AG04450 (cell line): ENCODE data around the gene APMAP. TPM values are rescaled to one million over a fixed set of nuclear protein-coding genes. Genes with fewer than 3 reads are reported as not detected.
"Not testable (repeated sequence)": the region's sequence is repeated elsewhere in the genome, so short reads cannot be mapped to it uniquely, and the experiment has no call there.

Experiments used
- CTCF ChIA-PET: fragments of 300-600, 350-600 bp; formaldehyde crosslinking; extraction: SDS; loops from one replicate; lab custom pipeline; 2022; ENCODE audit warnings: antibody characterized with exemption, inconsistent platforms; lab: Charles Lee
- POLR2A ChIA-PET: fragments of 350-600 bp; formaldehyde crosslinking; extraction: SDS; loops from one replicate; lab custom pipeline; 2021; ENCODE audit warnings: antibody characterized with exemption, inconsistent platforms; lab: Yijun Ruan, JAX
- DNase-seq: peaks from one replicate; pipeline ENCODE4 v3.0.0-alpha.2; 2011; ENCODE audit warnings: low read depth, low spot score
- H3K27ac ChIP-seq: one replicate; pipeline ENCODE4 v1.5.1; 2012; ENCODE audit warnings: low read depth, low read length, control low read depth
- H3K27me3 ChIP-seq: one replicate; pipeline ENCODE4 v1.6.0; 2012; ENCODE audit warnings: low read length; ENCODE audit not compliant: control insufficient read depth, insufficient read depth
- H3K4me3 ChIP-seq: 2 replicates; pipeline ENCODE4 v1.5.1; 2011; ENCODE audit warnings: mild to moderate bottlenecking, low read depth, low read length, control low read depth
- H3K9me3 ChIP-seq: 2 replicates; pipeline ENCODE4 v1.5.1; 2012; ENCODE audit warnings: low read length; ENCODE audit not compliant: control insufficient read depth, insufficient read depth
- polyA plus RNA-seq: library from polyadenylated mRNA; depleted of rRNA; stranded (reverse); fragments of >200 nt; gene quantifications from 2 replicates; pipeline ENCODE4 v1.2.3, GENCODE V29; 2011
- TF ChIP-seq, protein P1 (sequence below): IDR thresholded peaks from 2 replicates; pipeline ENCODE4 v1.5.1; 2011; ENCODE audit warnings: low read depth, low read length, control low read depth, inconsistent platforms

Gene APMAP
- polyA plus RNA-seq, 1 experiment = 94.5 TPM

DNA sequence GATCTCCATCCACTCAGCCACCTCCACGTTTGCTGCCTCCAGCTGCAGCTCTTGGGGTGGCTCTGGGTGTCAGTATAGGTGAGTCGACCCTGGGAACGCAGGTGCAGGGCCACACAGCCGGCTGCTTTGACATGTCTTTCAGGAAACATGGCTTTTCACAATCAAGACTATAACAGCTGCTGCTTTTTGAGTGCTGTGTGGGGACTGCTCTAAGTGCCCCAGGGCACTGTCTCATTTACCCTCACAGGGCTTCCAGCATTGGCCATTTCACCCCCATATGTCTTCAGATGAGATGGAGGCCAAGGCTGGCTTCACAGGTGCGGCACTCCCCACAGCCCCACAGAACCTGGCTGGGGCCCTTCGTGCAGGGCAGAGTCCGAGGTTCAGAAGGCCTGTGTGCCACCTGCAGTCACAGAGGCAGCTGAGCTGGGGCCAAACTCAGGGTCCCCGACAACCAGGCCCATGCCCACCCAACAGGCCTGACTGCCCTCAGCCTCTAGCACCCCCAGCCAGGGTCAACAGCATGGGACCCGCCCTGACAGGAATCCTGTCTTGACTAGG is 58.4 kb downstream of the APMAP start:
- Histone ChIP-seq H3K9me3 (no peaks in the 10 kb centered on the region), H3K27me3 (peaks cover 6% of the 10 kb centered on the region), H3K4me3 (no peak overlapping the region), H3K27ac (no peak overlapping the region)
- no peak for DNase-seq
- TF ChIP-seq, protein P1, sequence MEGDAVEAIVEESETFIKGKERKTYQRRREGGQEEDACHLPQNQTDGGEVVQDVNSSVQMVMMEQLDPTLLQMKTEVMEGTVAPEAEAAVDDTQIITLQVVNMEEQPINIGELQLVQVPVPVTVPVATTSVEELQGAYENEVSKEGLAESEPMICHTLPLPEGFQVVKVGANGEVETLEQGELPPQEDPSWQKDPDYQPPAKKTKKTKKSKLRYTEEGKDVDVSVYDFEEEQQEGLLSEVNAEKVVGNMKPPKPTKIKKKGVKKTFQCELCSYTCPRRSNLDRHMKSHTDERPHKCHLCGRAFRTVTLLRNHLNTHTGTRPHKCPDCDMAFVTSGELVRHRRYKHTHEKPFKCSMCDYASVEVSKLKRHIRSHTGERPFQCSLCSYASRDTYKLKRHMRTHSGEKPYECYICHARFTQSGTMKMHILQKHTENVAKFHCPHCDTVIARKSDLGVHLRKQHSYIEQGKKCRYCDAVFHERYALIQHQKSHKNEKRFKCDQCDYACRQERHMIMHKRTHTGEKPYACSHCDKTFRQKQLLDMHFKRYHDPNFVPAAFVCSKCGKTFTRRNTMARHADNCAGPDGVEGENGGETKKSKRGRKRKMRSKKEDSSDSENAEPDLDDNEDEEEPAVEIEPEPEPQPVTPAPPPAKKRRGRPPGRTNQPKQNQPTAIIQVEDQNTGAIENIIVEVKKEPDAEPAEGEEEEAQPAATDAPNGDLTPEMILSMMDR = no peak
- POLR2A ChIA-PET = no interaction called here
- CTCF ChIA-PET = no interaction called here

DNA sequence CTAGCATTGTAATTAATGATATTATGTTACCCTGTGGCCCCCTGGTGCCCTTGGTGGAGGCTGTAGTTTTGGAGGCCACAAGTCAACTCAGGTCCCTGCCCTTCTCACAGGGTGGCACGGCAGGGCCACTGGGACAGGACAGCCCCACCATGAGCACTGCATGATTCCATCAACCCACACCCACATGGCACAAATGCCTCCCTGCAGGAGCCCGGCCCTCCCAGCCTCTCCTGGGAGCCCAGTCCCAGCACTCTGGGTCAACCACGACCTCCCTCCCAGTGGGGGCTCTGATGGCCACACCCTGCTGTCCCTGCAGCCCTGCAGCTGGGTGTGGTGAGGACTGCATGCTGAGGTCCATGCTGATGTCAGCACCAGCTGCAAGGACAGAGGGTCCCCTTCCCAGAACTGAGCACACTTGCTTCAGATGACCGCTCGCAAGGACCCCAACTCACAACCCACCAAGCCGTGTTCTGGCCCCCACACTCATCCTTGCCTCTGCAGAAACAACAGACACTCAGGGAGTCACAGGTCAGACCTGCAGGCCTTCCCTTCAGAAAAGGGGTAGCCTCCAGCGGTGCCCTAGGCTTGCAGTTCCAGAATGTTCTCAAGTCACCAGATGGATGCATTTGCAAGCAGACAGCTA is 59.2 kb downstream of the APMAP start:
- POLR2A ChIA-PET = no interaction called here
- H3K4me3 ChIP-seq = no peak overlapping the region
- DNase-seq = no peak
- TF ChIP-seq, protein P1 = no peak
- no peaks in the 10 kb centered on the region for H3K9me3 ChIP-seq
- no peak overlapping the region for H3K27ac ChIP-seq
- CTCF ChIA-PET = no interaction called here
- peaks cover 4% of the 10 kb centered on the region for H3K27me3 ChIP-seq

DNA sequence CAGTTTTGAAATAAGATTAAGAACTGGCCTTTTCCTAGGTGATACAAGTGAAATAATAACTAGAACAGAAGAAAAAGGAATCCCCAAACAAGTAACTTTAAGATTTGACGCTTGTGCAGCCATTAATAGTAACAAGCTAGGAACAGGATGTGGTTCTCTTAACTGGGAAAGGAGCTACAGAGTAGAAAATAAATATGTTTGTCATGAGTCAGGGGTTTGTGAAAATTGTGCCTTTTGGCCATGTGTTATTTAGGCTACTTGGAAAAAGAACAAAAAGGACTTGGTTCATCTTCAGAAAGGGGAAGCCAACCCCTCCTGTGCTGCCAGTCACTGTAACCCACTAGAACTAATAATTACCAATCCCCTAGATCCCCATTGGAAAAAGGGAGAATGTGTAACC is 60.7 kb downstream of the APMAP start:
- POLR2A ChIA-PET = not testable (repeated sequence)

DNA sequence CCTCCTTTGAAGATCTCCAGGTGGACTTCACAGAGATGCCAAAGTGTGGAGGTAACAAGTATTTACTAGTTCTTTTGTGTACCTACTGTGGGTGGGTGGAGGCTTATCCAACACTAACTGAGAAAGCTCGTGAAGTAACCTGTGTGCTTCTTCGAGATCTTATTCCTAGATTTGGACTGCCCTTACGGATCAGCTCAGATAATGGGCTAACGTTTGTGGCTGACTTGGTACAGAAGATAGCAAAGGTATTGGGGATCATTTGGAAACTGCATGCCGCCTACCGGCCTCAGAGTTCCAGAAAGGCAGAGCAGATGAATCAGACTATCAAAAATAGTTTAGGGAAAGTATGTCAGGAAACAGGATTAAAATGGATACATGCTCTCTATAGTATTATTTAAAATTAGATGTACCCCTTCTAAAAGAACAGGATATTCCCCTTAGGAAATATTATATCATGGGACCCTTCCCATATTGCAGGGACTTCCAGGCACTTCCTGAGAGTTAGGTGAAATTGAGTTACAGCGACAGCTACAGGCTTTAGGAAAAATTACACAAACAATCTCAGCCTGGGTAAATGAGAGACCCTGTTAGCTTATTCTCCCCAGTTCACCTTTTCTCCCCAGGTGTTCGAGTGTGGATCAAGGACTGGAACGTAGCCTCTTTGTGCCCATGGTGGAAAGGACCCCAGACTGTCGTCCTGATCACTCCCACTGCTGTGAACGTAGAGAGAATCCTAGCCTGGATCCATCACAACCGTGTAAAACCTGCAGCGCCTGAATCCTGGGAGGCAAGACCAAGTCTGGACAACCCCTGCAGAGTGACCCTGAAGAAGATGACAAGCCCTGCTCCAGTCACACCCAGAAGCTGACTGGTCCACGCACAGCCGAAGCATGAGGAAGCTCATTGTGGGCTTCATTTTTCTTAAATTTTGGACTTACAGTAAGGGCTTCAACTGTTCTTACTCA is 61.5 kb downstream of the APMAP start:
- DNase-seq, H3K9me3 ChIP-seq, H3K27ac ChIP-seq, H3K27me3 ChIP-seq, H3K4me3 ChIP-seq, POLR2A ChIA-PET: not testable (repeated sequence)
- CTCF ChIA-PET = interaction anchor here (1.2 kb wide), 1 partner anchor 9 kb away, joined by 3 read pairs; no protein-coding TSS in a partner anchor
- TF ChIP-seq, protein P1 = peak; percentile 24; the same call in 1 of the 2 replicates

More for the DNA sequence above, 60.7 kb downstream of the APMAP start:
- H3K27ac ChIP-seq, H3K4me3 ChIP-seq, DNase-seq, H3K27me3 ChIP-seq, H3K9me3 ChIP-seq: not testable (repeated sequence)
- CTCF ChIA-PET = interaction anchor here (1.2 kb wide), 1 partner anchor 14 kb away, joined by 4 read pairs; no protein-coding TSS in a partner anchor

DNA sequence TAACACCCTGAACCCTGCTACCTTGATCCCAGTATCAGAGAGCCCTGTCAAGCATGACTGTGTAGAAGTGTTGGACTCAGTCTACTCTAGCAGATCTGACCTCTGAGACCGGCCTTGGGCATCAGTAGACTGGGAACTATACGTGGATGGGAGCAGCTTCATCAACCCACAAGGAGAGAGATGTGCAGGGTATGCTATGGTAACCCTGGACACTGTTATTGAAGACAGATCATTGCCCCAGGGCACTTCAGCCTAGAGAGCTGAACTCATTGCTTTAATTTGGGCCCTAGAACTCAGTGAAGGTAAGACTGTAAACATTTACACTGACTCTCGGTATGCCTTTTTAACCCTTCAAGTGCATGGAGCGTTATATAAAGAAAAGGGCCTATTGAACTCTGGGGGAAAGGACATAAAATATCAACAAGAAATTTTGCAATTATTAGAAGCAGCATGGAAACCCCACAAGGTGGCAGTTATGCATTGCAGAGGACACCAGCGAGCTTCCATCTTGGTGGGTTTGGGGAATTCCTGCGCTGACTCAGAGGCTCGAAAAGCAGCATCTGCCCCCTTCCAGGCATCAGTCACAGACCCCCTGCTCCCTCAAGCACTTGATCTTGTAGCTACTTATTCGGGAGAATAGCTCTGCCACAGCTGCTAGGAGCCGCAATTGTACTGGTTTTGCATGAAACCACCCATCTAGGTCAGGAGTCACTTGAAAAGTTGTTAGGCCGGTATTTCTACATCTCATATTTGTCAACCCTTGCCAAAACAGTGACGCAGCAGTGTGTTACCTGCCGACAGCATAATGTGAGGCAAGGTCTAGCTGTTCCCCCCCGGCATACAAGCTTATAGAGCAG is 62.5 kb downstream of the APMAP start:
- H3K27me3 ChIP-seq, H3K27ac ChIP-seq, POLR2A ChIA-PET, H3K9me3 ChIP-seq, H3K4me3 ChIP-seq, DNase-seq: not testable (repeated sequence)
- CTCF ChIA-PET = interaction anchor here (1.2 to 1.4 kb wide), 2 partner anchors 10 to 12 kb away, joined by 3 to 4 read pairs; no protein-coding TSS in a partner anchor

DNA sequence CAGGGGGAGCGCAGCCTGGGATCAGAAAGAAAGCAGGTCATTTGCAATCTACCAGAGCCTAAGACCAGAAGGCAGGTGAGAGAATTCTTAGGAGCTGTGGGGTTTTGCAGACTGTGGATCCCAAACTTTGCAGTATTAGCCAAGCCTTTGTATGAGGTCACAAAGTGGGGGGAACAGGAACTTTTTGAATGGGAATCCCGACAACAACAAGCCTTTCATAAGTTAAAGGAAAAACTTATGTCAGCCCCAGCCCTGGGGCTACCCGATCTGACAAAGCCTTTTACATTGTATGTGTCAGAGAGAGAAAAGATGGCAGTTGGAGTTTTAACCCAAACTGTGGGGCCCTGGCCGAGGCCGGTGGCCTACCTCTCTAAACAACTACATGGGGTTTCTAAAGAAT is 63.3 kb downstream of the APMAP start:
- CTCF ChIA-PET = interaction anchor here (1.4 kb wide), 1 partner anchor 12 kb away, joined by 4 read pairs; no protein-coding TSS in a partner anchor
- H3K27ac ChIP-seq, H3K27me3 ChIP-seq, DNase-seq, POLR2A ChIA-PET, H3K9me3 ChIP-seq, H3K4me3 ChIP-seq: not testable (repeated sequence)

DNA sequence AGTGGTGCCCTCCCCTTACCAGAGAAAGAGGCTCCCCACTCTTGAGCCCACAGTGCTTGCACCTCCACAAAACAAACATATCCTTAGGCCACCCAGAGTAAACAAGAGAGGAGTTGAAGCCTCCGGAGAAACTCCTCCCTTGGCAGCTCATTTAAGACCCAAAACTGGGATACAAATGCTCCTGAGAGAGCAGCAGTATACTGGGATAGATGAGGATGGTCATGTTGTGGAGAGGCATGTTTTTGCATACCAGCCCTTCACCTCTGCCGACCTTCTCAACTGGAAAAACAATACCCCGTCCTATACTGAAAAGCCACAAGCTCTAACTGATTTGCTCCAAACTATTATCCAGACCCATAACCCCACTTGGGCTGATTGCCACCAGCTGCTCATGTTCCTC is 71.8 kb downstream of the APMAP start:
- DNase-seq, POLR2A ChIA-PET: not testable (repeated sequence)
- CTCF ChIA-PET = interaction anchor here (1.4 to 7.1 kb wide), 2 partner anchors 760 to 761 kb away, joined by 5 to 96 read pairs; no protein-coding TSS in a partner anchor

DNA sequence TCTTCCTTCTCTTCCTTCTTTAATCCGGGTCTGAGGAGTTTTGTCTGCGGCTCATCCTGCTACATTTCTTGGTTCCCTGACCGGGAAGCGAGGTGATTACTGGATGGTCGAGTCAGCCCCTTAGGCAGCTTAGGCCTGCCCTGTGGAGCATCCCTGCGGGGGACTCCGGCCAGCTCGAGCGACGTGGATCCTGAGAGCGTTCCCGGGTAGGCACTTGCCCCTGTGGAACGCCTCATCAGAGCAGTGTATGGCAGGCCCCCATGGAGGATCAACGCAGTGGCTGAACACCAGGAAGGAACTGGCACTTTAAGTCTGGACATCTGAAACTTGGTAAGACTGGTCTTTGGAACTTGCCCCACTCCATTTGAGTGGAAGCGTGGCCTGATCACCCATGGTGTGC is 72.9 kb downstream of the APMAP start:
- CTCF ChIA-PET = interaction anchor here (0.8 to 7.1 kb wide), 3 partner anchors 247 to 805 kb away, joined by 3 to 96 read pairs (median 3); no protein-coding TSS in a partner anchor

More for the DNA sequence above, 71.8 kb downstream of the APMAP start:
- H3K9me3 ChIP-seq, H3K27ac ChIP-seq, H3K27me3 ChIP-seq, H3K4me3 ChIP-seq: not testable (repeated sequence)

More for the DNA sequence above, 72.9 kb downstream of the APMAP start:
- POLR2A ChIA-PET, H3K27me3 ChIP-seq, DNase-seq, H3K27ac ChIP-seq, H3K9me3 ChIP-seq, H3K4me3 ChIP-seq: not testable (repeated sequence)
